H1 (cell line): ENCODE data around the gene VPS13A.

Source experiments
- CTCF ChIP-seq, 3 experiments: IDR thresholded peaks; 1 replicate in 2 of 3; 2 replicates in 1 of 3; pipeline versions ENCODE4 v1.5.1 to v1.6.1; 2011; ENCODE audit warnings: low read length in 3 of 3, mild to moderate bottlenecking in 3 of 3, inconsistent platforms in 2 of 3, low read depth in 1 of 3, moderate library complexity in 1 of 3; ENCODE audit not compliant: insufficient read depth in 1 of 3; ENCODE audit errors: control extremely low read depth in 1 of 3
- HDAC2 ChIP-seq, 2 experiments: fragments of 300-600 bp in 1 of 2; sonication (generic) in 1 of 2; IDR thresholded peaks; 2 replicates each; pipeline ENCODE4 v1.6.1; 2011 to 2012; ENCODE audit warnings: low read depth in 2 of 2, low read length in 2 of 2, mild to moderate bottlenecking in 2 of 2, moderate library complexity in 2 of 2, borderline replicate concordance in 1 of 2, inconsistent platforms in 1 of 2
- MAX ChIP-seq: IDR thresholded peaks from 2 replicates; pipeline ENCODE4 v1.6.1; 2012; ENCODE audit warnings: inconsistent platforms
- POLR2A ChIP-seq, 2 experiments: IDR thresholded peaks; 1 replicate in 1 of 2; 2 replicates in 1 of 2; pipeline ENCODE4 v1.6.1; 2011; ENCODE audit warnings: low read depth in 2 of 2, low read length in 2 of 2, mild to moderate bottlenecking in 2 of 2; ENCODE audit errors: control extremely low read depth in 1 of 2
- RAD21 ChIP-seq, 2 experiments: IDR thresholded peaks in 1 of 2; conservative IDR thresholded peaks in 1 of 2; 2 replicates each; pipeline ENCODE4 v1.6.1; 2011; ENCODE audit warnings: low read depth in 2 of 2, low read length in 2 of 2, improper control_type of control experiment in 1 of 2, inconsistent platforms in 1 of 2, mild to moderate bottlenecking in 1 of 2, moderate library complexity in 1 of 2
- RNF2 ChIP-seq: fragments of 200-900, 300-1000 bp; sonication (generic); IDR thresholded peaks from 2 replicates; pipeline ENCODE4 v1.7.1; 2016; ENCODE audit warnings: borderline replicate concordance, low read depth, mild to moderate bottlenecking, antibody characterized with exemption, low read length; ENCODE audit not compliant: poor library complexity, severe bottlenecking; ENCODE audit errors: missing control alignments
- SP2 ChIP-seq: IDR thresholded peaks from 2 replicates; pipeline ENCODE4 v1.6.1; 2012; ENCODE audit warnings: mild to moderate bottlenecking, low read length, inconsistent platforms
- SRF ChIP-seq: IDR thresholded peaks from 2 replicates; pipeline ENCODE4 v1.6.1; 2011; ENCODE audit warnings: mild to moderate bottlenecking, low read depth, low read length, moderate library complexity
- USF2 ChIP-seq: IDR thresholded peaks from 2 replicates; pipeline ENCODE4 v1.6.1; 2011; ENCODE audit warnings: low read length, improper control_type of control experiment

- TF ChIP-seq CTCF (IDR thresholded peaks at IDR 0.05; ENCODE audit: control extremely low read depth in 1 of 3, insufficient read depth in 1 of 3, low read depth in 1 of 3, low read length in 3 of 3) = peak in 1 of 3 experiments; percentile 35; a peak in 1 of 4 replicates
- TF ChIP-seq RAD21 (IDR thresholded peaks at IDR 0.05 in 1 of 2, conservative IDR thresholded peaks at IDR 0.05 in 1 of 2; ENCODE audit: low read depth in 2 of 2, low read length in 2 of 2) = peak; percentile 11 to 35; a peak in 1 of 4 replicates
- no peak for TF ChIP-seq MAX
- TF ChIP-seq HDAC2 (IDR thresholded peaks at IDR 0.05; ENCODE audit: borderline replicate concordance in 1 of 2, low read depth in 2 of 2, low read length in 2 of 2) = no peak
- no peak for TF ChIP-seq USF2
- TF ChIP-seq RNF2 = no peak
- TF ChIP-seq SP2 = no peak
- no peak for TF ChIP-seq SRF
- no peak for TF ChIP-seq POLR2A (IDR thresholded peaks at IDR 0.05; ENCODE audit: control extremely low read depth in 1 of 2, low read depth in 2 of 2, low read length in 2 of 2)
Measured at GRCh38 chr9:77276799-77277198, 99.5 kb downstream of the VPS13A start.
